ENCODE results near the gene PLEKHG4B. TPM values are rescaled to one million over a fixed set of nuclear protein-coding genes. Genes with fewer than 3 reads are reported as not detected.

PLEKHG4B gene
- polyA plus RNA-seq, 1 donor from 2014 or later = 0.78 TPM

- Histone ChIP-seq H2AFZ (ENCODE audit: low read depth, low read length) (no peak overlapping the region), H3K27me3 (ENCODE audit: insufficient read depth, low read depth, low read length) (no peaks in the 10 kb centered on the region), H3K9ac (ENCODE audit: low read length) (peak overlapping the region; percentile 36), H3K4me3 (ENCODE audit: low read length) (peak overlapping the region; percentile 65), H4K20me1 (ENCODE audit: insufficient read depth) (no peaks in the 10 kb centered on the region), H3K9me2 (ENCODE audit: insufficient read depth, low read length) (no peaks in the 10 kb centered on the region), H3K36me3 (ENCODE audit: insufficient read depth, low read length) (no peaks in the 10 kb centered on the region), H3K9me3 (ENCODE audit: low read length) (no peaks in the 10 kb centered on the region), H3F3A (ENCODE audit: insufficient read depth, low read length, poor library complexity, severe bottlenecking) (no peaks in the 10 kb centered on the region), H3K79me2 (replicated peaks; ENCODE audit: insufficient read depth, low read length) (peaks cover 20% of the 10 kb centered on the region), H3K27ac (ENCODE audit: low read length) (no peak overlapping the region), H3K4me2 (ENCODE audit: low read length) (peak overlapping the region; percentile 73)
- TF ChIP-seq SMC3 (conservative IDR thresholded peaks at IDR 0.05; ENCODE audit: poor library complexity) (no peak), EP300 (conservative IDR thresholded peaks at IDR 0.05; ENCODE audit: poor library complexity, severe bottlenecking) (no peak), RAD21 (conservative IDR thresholded peaks at IDR 0.05) (no peak), POLR2AphosphoS5 (IDR thresholded peaks at IDR 0.05) (no peak), TAF1 (IDR thresholded peaks at IDR 0.05; ENCODE audit: low read depth) (no peak), CTCF (IDR thresholded peaks at IDR 0.05; ENCODE audit: poor library complexity, severe bottlenecking) (no peak), REST (IDR thresholded peaks at IDR 0.05; ENCODE audit: borderline replicate concordance) (no peak), EZH2 (IDR thresholded peaks at IDR 0.05; ENCODE audit: borderline replicate concordance, insufficient read depth, low read length, poor library complexity, severe bottlenecking) (no peak), MXI1 (conservative IDR thresholded peaks at IDR 0.05; ENCODE audit: poor library complexity, severe bottlenecking) (no peak)
Measured at GRCh38 chr5:92401-93220, 643 bp downstream of the PLEKHG4B start.

- H3F3A ChIP-seq (ENCODE audit: insufficient read depth, low read length, poor library complexity, severe bottlenecking) = no peaks in the 10 kb centered on the region
- no peak overlapping the region for H3K4me2 ChIP-seq (ENCODE audit: low read length)
- H3K9me3 ChIP-seq (ENCODE audit: low read length) = no peaks in the 10 kb centered on the region
- peaks cover 25% of the 10 kb centered on the region for H3K79me2 ChIP-seq (replicated peaks; ENCODE audit: insufficient read depth, low read length)
- no peaks in the 10 kb centered on the region for H4K20me1 ChIP-seq (ENCODE audit: insufficient read depth)
- no peaks in the 10 kb centered on the region for H3K36me3 ChIP-seq (ENCODE audit: insufficient read depth, low read length)
- H3K9ac ChIP-seq (ENCODE audit: low read length) = no peak overlapping the region
- H3K27ac ChIP-seq (ENCODE audit: low read length) = no peak overlapping the region
- H2AFZ ChIP-seq (ENCODE audit: low read depth, low read length) = no peak overlapping the region
- H3K4me3 ChIP-seq (ENCODE audit: low read length) = no peak overlapping the region
- no peaks in the 10 kb centered on the region for H3K27me3 ChIP-seq (ENCODE audit: insufficient read depth, low read depth, low read length)
- no peak for TF ChIP-seq RAD21 (conservative IDR thresholded peaks at IDR 0.05)
- TF ChIP-seq CTCF (IDR thresholded peaks at IDR 0.05; ENCODE audit: poor library complexity, severe bottlenecking) = no peak
- TF ChIP-seq TAF1 (IDR thresholded peaks at IDR 0.05; ENCODE audit: low read depth) = no peak
- no peak for TF ChIP-seq POLR2AphosphoS5 (IDR thresholded peaks at IDR 0.05)
- TF ChIP-seq SMC3 (conservative IDR thresholded peaks at IDR 0.05; ENCODE audit: poor library complexity) = no peak
- no peak for TF ChIP-seq EZH2 (IDR thresholded peaks at IDR 0.05; ENCODE audit: borderline replicate concordance, insufficient read depth, low read length, poor library complexity, severe bottlenecking)
- no peak for TF ChIP-seq REST (IDR thresholded peaks at IDR 0.05; ENCODE audit: borderline replicate concordance)
- TF ChIP-seq EP300 (conservative IDR thresholded peaks at IDR 0.05; ENCODE audit: poor library complexity, severe bottlenecking) = no peak
- no peaks in the 10 kb centered on the region for H3K9me2 ChIP-seq (ENCODE audit: insufficient read depth, low read length)
Measured at GRCh38 chr5:93221-93980, 1.4 kb downstream of the PLEKHG4B start.
